HG03039 (cell line): Measurements from ENCODE around the gene PRSS50.
"Not testable (repeated sequence)": the region's sequence is repeated elsewhere in the genome, so short reads cannot be mapped to it uniquely, and the experiment has no call there.

Source experiments
- ATAC-seq: cut with Tn5 transposase; IDR thresholded peaks from one replicate; pipeline ENCODE4 v1.9.1; 2021; ENCODE audit warnings: mild to moderate bottlenecking, moderate library complexity; ENCODE audit not compliant: unreplicated experiment

Gene PRSS50

GRCh38 chr3:46709157-46709654 lies 8.5 kb downstream of the PRSS50 start:
- no peak for ATAC-seq

GRCh38 chr3:46708401-46709156 lies 9.1 kb downstream of the PRSS50 start:
- ATAC-seq: no peak

- no peak for ATAC-seq
Measured at GRCh38 chr3:46707601-46708011, 10.1 kb downstream of the PRSS50 start.

- ATAC-seq: no peak
Measured at GRCh38 chr3:46706771-46707582, 10.7 kb downstream of the PRSS50 start.

GRCh38 chr3:46705751-46706552 lies 11.7 kb downstream of the PRSS50 start:
- no peak for ATAC-seq

- ATAC-seq: no peak
Measured at GRCh38 chr3:46705022-46705530, 12.6 kb downstream of the PRSS50 start.

GRCh38 chr3:46704346-46704745 lies 13.3 kb downstream of the PRSS50 start:
- not testable (repeated sequence) for ATAC-seq

GRCh38 chr3:46703013-46703520 lies 14.6 kb downstream of the PRSS50 start:
- ATAC-seq: no peak

- ATAC-seq: no peak
Measured at GRCh38 chr3:46702246-46703012, 15.2 kb downstream of the PRSS50 start.

- ATAC-seq: no peak
Measured at GRCh38 chr3:46701181-46701939, 16.3 kb downstream of the PRSS50 start, which contains the start of gene TMIE. Gene TMIE, plus strand, starts transcription at chr3:46701392. Its CDS starts 96 bp downstream, at chr3:46701488.

GRCh38 chr3:46700772-46701171 lies 16.9 kb downstream of the PRSS50 start:
- ATAC-seq: no peak

- no peak for ATAC-seq
Measured at GRCh38 chr3:46699676-46700523, 17.8 kb downstream of the PRSS50 start.

GRCh38 chr3:46695962-46696894 lies 21.4 kb downstream of the PRSS50 start:
- ATAC-seq: no peak

GRCh38 chr3:46695177-46695961 lies 22.3 kb downstream of the PRSS50 start:
- ATAC-seq: no peak

- ATAC-seq: no peak
Measured at GRCh38 chr3:46694520-46694919, 23.1 kb downstream of the PRSS50 start.

- no peak for ATAC-seq
Measured at GRCh38 chr3:46693892-46694226, 23.8 kb downstream of the PRSS50 start.
